IMR-90 (cell line): Measurements from ENCODE around the gene RNF149. TPM values are rescaled to one million over a fixed set of nuclear protein-coding genes. Genes with fewer than 3 reads are reported as not detected.
A peak's percentile ranks its signal among the peaks of the same experiment; 100 is the strongest.

ENCODE experiments used
- ATAC-seq: fragments of 200-7000 bp; cut with Tn5 transposase; 2 replicates; pipeline ENCODE4 v1.9.1; 2020; ENCODE audit warnings: low read depth, mild to moderate bottlenecking, moderate library complexity
- BruUV-seq: library from RNA; stranded (reverse); fragments of 400-500 nt; replicated peaks from 2 replicates; lab custom pipeline; 2021; lab: Mats Ljungman, UMichigan
- CTCF ChIA-PET: fragments of 300-600 bp; formaldehyde crosslinking; extraction: SDS; loops from one replicate; lab custom pipeline; 2021; ENCODE audit warnings: antibody characterized with exemption; lab: Yijun Ruan, JAX
- POLR2A ChIA-PET: fragments of 300-600 bp; sonication (Branson Sonifier 250); formaldehyde crosslinking; loops from one replicate; lab custom pipeline; 2022; ENCODE audit warnings: antibody characterized with exemption; ENCODE audit not compliant: unreplicated experiment; lab: Charles Lee
- DNase-seq: peaks from one replicate; pipeline ENCODE4 v3.0.0; 2013
- H2AFZ ChIP-seq: replicated peaks from 2 replicates; pipeline ENCODE3; 2013; ENCODE audit warnings: low read length, mild to moderate bottlenecking; ENCODE audit not compliant: poor library complexity
- H2AK5ac ChIP-seq: 2 replicates; pipeline ENCODE4 v1.6.1; 2013; ENCODE audit warnings: low read depth, low read length, inconsistent platforms
- H2AK9ac ChIP-seq: replicated peaks from 2 replicates; pipeline ENCODE3; 2013; ENCODE audit warnings: mild to moderate bottlenecking, low read depth, low read length, moderate library complexity; ENCODE audit not compliant: poor library complexity
- H2BK120ac ChIP-seq: 2 replicates; pipeline ENCODE4 v1.6.1; 2013; ENCODE audit warnings: low read depth, low read length, inconsistent platforms
- H2BK15ac ChIP-seq: 3 replicates; pipeline ENCODE4 v1.6.1; 2013; ENCODE audit warnings: low read depth, low read length, inconsistent platforms
- H2BK20ac ChIP-seq: 2 replicates; pipeline ENCODE4 v1.6.1; 2013; ENCODE audit warnings: low read depth, mild to moderate bottlenecking, inconsistent platforms, low read length, moderate library complexity
- H2BK5ac ChIP-seq: 2 replicates; pipeline ENCODE4 v1.6.1; 2013; ENCODE audit warnings: mild to moderate bottlenecking, low read depth, low read length, inconsistent platforms; ENCODE audit not compliant: poor library complexity, severe bottlenecking
- H3K14ac ChIP-seq: replicated peaks from 2 replicates; pipeline ENCODE4 v1.6.1; 2013; ENCODE audit warnings: low read depth, low read length, inconsistent platforms
- H3K18ac ChIP-seq: 2 replicates; pipeline ENCODE4 v1.6.1; 2013; ENCODE audit warnings: low read depth, low read length, control low read depth
- H3K23ac ChIP-seq: 2 replicates; pipeline ENCODE4 v1.6.1; 2013; ENCODE audit warnings: low read depth, low read length, inconsistent platforms
- H3K27ac ChIP-seq: 2 replicates; pipeline ENCODE4 v1.5.1; 2013; ENCODE audit warnings: mild to moderate bottlenecking, control low read depth, low read length; ENCODE audit not compliant: insufficient read depth
- H3K27me3 ChIP-seq: 2 replicates; pipeline ENCODE4 v1.6.1; 2013; ENCODE audit warnings: low read length; ENCODE audit not compliant: control insufficient read depth, insufficient read depth
- H3K36me3 ChIP-seq: 2 replicates; pipeline ENCODE4 v1.6.1; 2013; ENCODE audit warnings: low read length, mixed read lengths; ENCODE audit not compliant: control insufficient read depth, insufficient read depth
- H3K4ac ChIP-seq: 2 replicates; pipeline ENCODE4 v1.6.1; 2013; ENCODE audit warnings: low read depth, low read length, inconsistent platforms
- H3K4me1 ChIP-seq: 2 replicates; pipeline ENCODE4 v1.6.1; 2013; ENCODE audit warnings: low read length, mixed read lengths; ENCODE audit not compliant: control insufficient read depth, insufficient read depth
- H3K4me2 ChIP-seq: 2 replicates; pipeline ENCODE4 v1.6.1; 2013; ENCODE audit warnings: low read depth, mild to moderate bottlenecking, control low read depth, low read length, moderate library complexity
- H3K4me3 ChIP-seq: 2 replicates; pipeline ENCODE4 v1.5.1; 2013; ENCODE audit warnings: low read depth, mild to moderate bottlenecking, control low read depth, low read length, moderate library complexity; ENCODE audit not compliant: insufficient read depth
- H3K56ac ChIP-seq: 2 replicates; pipeline ENCODE4 v1.6.1; 2013; ENCODE audit warnings: low read length, inconsistent platforms; ENCODE audit not compliant: insufficient read depth; ENCODE audit errors: extremely low read depth
- H3K79me1 ChIP-seq, 2 experiments: 2 replicates each; pipeline ENCODE4 v1.6.1; 2013; ENCODE audit warnings: low read length in 2 of 2, inconsistent platforms in 1 of 2, low read depth in 1 of 2
- H3K9ac ChIP-seq: 2 replicates; pipeline ENCODE4 v1.6.1; 2013; ENCODE audit warnings: low read depth, low read length, control low read depth
- H3K9me1 ChIP-seq: 2 replicates; pipeline ENCODE4 v1.6.1; 2013; ENCODE audit warnings: low read length, inconsistent platforms; ENCODE audit not compliant: insufficient read depth
- H3K9me3 ChIP-seq: 2 replicates; pipeline ENCODE4 v1.6.1; 2013; ENCODE audit warnings: low read length; ENCODE audit not compliant: control insufficient read depth, insufficient read depth
- H4K20me1 ChIP-seq: 2 replicates; pipeline ENCODE4 v1.6.1; 2013; ENCODE audit warnings: low read length, inconsistent platforms; ENCODE audit not compliant: insufficient read depth
- H4K5ac ChIP-seq: 2 replicates; pipeline ENCODE4 v1.6.1; 2013; ENCODE audit warnings: mild to moderate bottlenecking, low read depth, low read length, control low read depth
- H4K8ac ChIP-seq, 2 experiments: 2 replicates each; pipeline ENCODE4 v1.6.1; 2013; ENCODE audit warnings: low read depth in 2 of 2, low read length in 2 of 2, control low read depth in 1 of 2, inconsistent platforms in 1 of 2
- H4K91ac ChIP-seq: 2 replicates; pipeline ENCODE4 v1.6.1; 2013; ENCODE audit warnings: low read depth, low read length, inconsistent platforms; ENCODE audit not compliant: insufficient read depth
- CEBPB ChIP-seq: IDR thresholded peaks from 2 replicates; pipeline ENCODE4 v1.6.1; 2012; ENCODE audit warnings: low read depth, low read length, improper control_type of control experiment
- WGBS, 2 experiments: methylation state at CpG; one replicate each; pipeline versions ENCODE4 v1.1.5 to v1.1.7; 2013; ENCODE audit warnings: missing lambda C conversion rate in 2 of 2; ENCODE audit not compliant: insufficient read length in 1 of 2; ENCODE audit errors: extremely low coverage in 2 of 2; 5-methylcytosine and 5-hydroxymethylcytosine counted together
- dilution Hi-C: fragments of 300-500 bp; cut with HindIII; formaldehyde crosslinking; loops from one replicate; pipeline ENCODE4 v1.14.3; 2018; ENCODE audit warnings: low sequenced_read_pairs; ENCODE audit not compliant: unreplicated experiment
- in situ Hi-C: fragments of 300-500 bp; cut with MboI; formaldehyde crosslinking; loops from 3 replicates; pipeline ENCODE4 v1.14.3; 2019; ENCODE audit warnings: low sequenced_read_pairs, inconsistent platforms, mixed read lengths
- intact Hi-C: fragments of 100-400 bp; cut with micrococcal nuclease; formaldehyde crosslinking; loops from 2 replicates; pipeline ENCODE4 v1.10.0; 2022
- polyA plus RNA-seq, 3 experiments: library from polyadenylated mRNA; depleted of rRNA; stranded (reverse); fragments of >200 nt; gene quantifications; 2 replicates each; pipeline ENCODE4 v1.2.3, GENCODE V29; 2012; ENCODE audit warnings: low replicate concordance in 1 of 3
- total RNA-seq: library from RNA; depleted of rRNA; stranded (reverse); fragments of >200 nt; gene quantifications from 2 replicates; pipeline ENCODE4 v1.2.3, GENCODE V29; 2012
- TF ChIP-seq, protein P1 (sequence below): fragments of 150-350 bp; IDR thresholded peaks from 2 replicates; pipeline ENCODE4 v1.6.1; 2017; ENCODE audit warnings: mild to moderate bottlenecking, antibody characterized with exemption, low read length, low read depth

RNF149 gene
- total and polyA plus RNA-seq, 2 of the 4 experiments (the other 2 are of a cell fraction): 14.5 to 18.6 TPM

DNA sequence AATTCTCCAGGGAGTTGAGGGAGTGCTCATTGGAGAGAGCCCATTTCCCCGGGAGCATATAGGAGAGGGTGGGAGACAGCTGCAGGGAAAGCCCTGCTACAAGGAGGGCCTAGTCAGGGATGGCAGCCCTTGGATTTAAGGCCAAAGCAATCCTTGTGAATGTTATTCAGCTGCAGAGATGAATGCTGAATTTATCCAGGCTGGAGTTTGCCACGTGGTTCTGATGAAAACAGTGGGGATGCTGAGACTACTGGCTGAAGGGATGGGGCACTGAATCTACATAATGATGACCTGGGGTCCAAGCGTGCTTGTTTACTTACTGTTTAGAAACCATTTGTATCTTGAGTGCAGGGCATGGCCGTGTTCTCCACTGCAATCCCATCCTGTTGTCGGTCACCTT lies 35.6 kb upstream of the RNF149 start:
- TF ChIP-seq, protein P1, sequence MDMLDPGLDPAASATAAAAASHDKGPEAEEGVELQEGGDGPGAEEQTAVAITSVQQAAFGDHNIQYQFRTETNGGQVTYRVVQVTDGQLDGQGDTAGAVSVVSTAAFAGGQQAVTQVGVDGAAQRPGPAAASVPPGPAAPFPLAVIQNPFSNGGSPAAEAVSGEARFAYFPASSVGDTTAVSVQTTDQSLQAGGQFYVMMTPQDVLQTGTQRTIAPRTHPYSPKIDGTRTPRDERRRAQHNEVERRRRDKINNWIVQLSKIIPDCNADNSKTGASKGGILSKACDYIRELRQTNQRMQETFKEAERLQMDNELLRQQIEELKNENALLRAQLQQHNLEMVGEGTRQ: no peak
- no peak for TF ChIP-seq CEBPB
- Histone ChIP-seq H3K23ac (no peak overlapping the region), H2BK5ac (no peak overlapping the region), H3K4ac (no peak overlapping the region), H2BK15ac (no peak overlapping the region), H3K27ac (no peak overlapping the region), H3K9me1 (no peaks in the 10 kb centered on the region; the same call in 1 of the 2 replicates), H4K20me1 (no peaks in the 10 kb centered on the region), H3K4me1 (no peaks in the 10 kb centered on the region), H2BK120ac (no peak overlapping the region), H3K4me3 (no peak overlapping the region), H4K8ac (no peak overlapping the region), H3K27me3 (no peaks in the 10 kb centered on the region), H3K56ac (no peak overlapping the region), H2AFZ (peak overlapping the region; percentile 3), H3K79me1 (no peaks in the 10 kb centered on the region), H3K18ac (no peak overlapping the region), H2AK9ac (peak overlapping the region; percentile 33), H2BK20ac (no peak overlapping the region), H4K5ac (no peak overlapping the region), H3K36me3 (no peaks in the 10 kb centered on the region), H2AK5ac (no peak overlapping the region), H3K4me2 (no peak overlapping the region), H4K91ac (no peak overlapping the region), H3K9me3 (no peaks in the 10 kb centered on the region), H3K9ac (no peak overlapping the region), H3K14ac (no peak overlapping the region)
- POLR2A ChIA-PET: no interaction called here
- intact Hi-C loops (loop anchor here (5.0 kb wide), 1 partner anchor 488 kb away; no protein-coding TSS in a partner anchor), in situ Hi-C loops (loop anchor here (10.0 kb wide), 1 partner anchor 491 kb away; no protein-coding TSS in a partner anchor), dilution Hi-C loops (no loop called here)
- DNase-seq (no peak), ATAC-seq (no peak)
- BruUV-seq: no TSS peak
- CTCF ChIA-PET: no interaction called here
- WGBS, 2 experiments: no CpG with 5 or more reads among the region's 5 CpGs
